HepG2 (cell line): ENCODE measurements around the gene GDAP2. TPM values are rescaled to one million over a fixed set of nuclear protein-coding genes. Genes with fewer than 3 reads are reported as not detected.

Experiments used
- ATAC-seq: fragments of 200-7000 bp; cut with Tn5 transposase; 3 replicates; pipeline ENCODE4 v1.9.1; 2020; ENCODE audit warnings: mild to moderate bottlenecking, moderate library complexity
- Bru-seq: library from RNA; stranded (reverse); fragments of 400-500 nt; gene quantifications from one replicate; lab custom pipeline; 2021; lab: Mats Ljungman, UMichigan
- BruChase-seq, 2 experiments: library from RNA; stranded (reverse); fragments of 400-500 nt; gene quantifications; one replicate each; lab custom pipeline; 2021; lab: Mats Ljungman, UMichigan
- BruUV-seq: library from RNA; stranded (reverse); fragments of 400-500 nt; replicated peaks from 2 replicates; lab custom pipeline; 2021; lab: Mats Ljungman, UMichigan
- CTCF ChIA-PET: fragments of 300-600 bp; formaldehyde crosslinking; extraction: SDS; loops from one replicate; lab custom pipeline; 2021; ENCODE audit warnings: low total read pairs, inconsistent platforms, low intra/inter-chr PET ratio; lab: Yijun Ruan, JAX
- POLR2A ChIA-PET: fragments of 350-600 bp; sonication (Branson Sonifier 250); formaldehyde crosslinking; loops from one replicate; lab custom pipeline; 2020; ENCODE audit warnings: antibody characterized with exemption, inconsistent platforms; lab: Yijun Ruan, JAX
- DNase-seq: peaks from one replicate; pipeline ENCODE4 v3.0.0-alpha.2; 2015; ENCODE audit warnings: low spot score
- FAIRE-seq: peaks from 3 replicates; lab custom pipeline; 2011; peaks lifted over from hg19 to GRCh38; lab: Jason Lieb, UNC
- H2AFZ ChIP-seq: one replicate; pipeline ENCODE4 v1.6.1; 2011; ENCODE audit warnings: low read length, inconsistent platforms
- H3K27ac ChIP-seq: fragments of 300-600 bp; 3 replicates; pipeline ENCODE4 v1.8.0; 2011; ENCODE audit warnings: mixed run types, mild to moderate bottlenecking, mixed read lengths, low read length, inconsistent platforms; ENCODE audit not compliant: insufficient read depth; ENCODE audit errors: extremely low read length
- H3K27me3 ChIP-seq, 2 experiments: fragments of 200-600 bp in 1 of 2; 2 replicates in 1 of 2; 3 replicates in 1 of 2; pipeline versions ENCODE4 v1.6.0 to v1.8.0; 2011; ENCODE audit warnings: low read length in 2 of 2, mild to moderate bottlenecking in 2 of 2, moderate library complexity in 2 of 2, inconsistent platforms in 1 of 2; ENCODE audit not compliant: insufficient read depth in 2 of 2, control insufficient read depth in 1 of 2
- H3K36me3 ChIP-seq, 2 experiments: fragments of 200-600 bp in 1 of 2; replicated peaks in 1 of 2; 2 replicates in 1 of 2; 3 replicates in 1 of 2; pipeline versions ENCODE4 v1.5.1 to v1.8.0; 2011; ENCODE audit warnings: low read length in 2 of 2, inconsistent platforms in 1 of 2; ENCODE audit not compliant: insufficient read depth in 2 of 2, control insufficient read depth in 1 of 2
- H3K4me1 ChIP-seq: 2 replicates; pipeline ENCODE4 v1.5.1; 2012; ENCODE audit warnings: low read length, inconsistent platforms; ENCODE audit not compliant: insufficient read depth
- H3K4me2 ChIP-seq: 2 replicates; pipeline ENCODE4 v1.6.0; 2011; ENCODE audit warnings: low read depth, low read length, inconsistent platforms
- H3K4me3 ChIP-seq, 3 experiments: fragments of 200-600 bp in 1 of 3; sonication (generic), shearing (Covaris generic) in 1 of 3; replicated peaks in 1 of 3; 2 replicates each; pipeline ENCODE4 v1.5.1; 2011 to 2016; ENCODE audit warnings: low read length in 3 of 3, inconsistent platforms in 2 of 3, low read depth in 2 of 3, mild to moderate bottlenecking in 2 of 3, control low read depth in 1 of 3, mixed read lengths in 1 of 3; ENCODE audit not compliant: insufficient read depth in 1 of 3
- H3K79me2 ChIP-seq: one replicate; pipeline ENCODE4 v1.6.1; 2011; ENCODE audit warnings: low read length, inconsistent platforms; ENCODE audit not compliant: insufficient read depth
- H3K9ac ChIP-seq: 2 replicates; pipeline ENCODE4 v1.6.0; 2011; ENCODE audit warnings: mild to moderate bottlenecking, low read depth, low read length, inconsistent platforms; ENCODE audit not compliant: insufficient read depth
- H3K9me3 ChIP-seq: 2 replicates; pipeline ENCODE4 v1.5.1; 2012; ENCODE audit warnings: mild to moderate bottlenecking, low read length
- H4K20me1 ChIP-seq: 2 replicates; pipeline ENCODE4 v1.6.0; 2011; ENCODE audit warnings: inconsistent platforms, mild to moderate bottlenecking, low read length, moderate library complexity; ENCODE audit not compliant: insufficient read depth
- ARNTL ChIP-seq: sonication (generic); formaldehyde crosslinking; IDR thresholded peaks from 2 replicates; pipeline ENCODE4 v1.4.0; 2020; ENCODE audit warnings: mild to moderate bottlenecking, missing genetic modification reagents
- FIP1L1 ChIP-seq: fragments of 200-400 bp; formaldehyde crosslinking; IDR thresholded peaks from 2 replicates; pipeline ENCODE4 v1.6.1; 2018; ENCODE audit warnings: low read depth, mild to moderate bottlenecking, low read length, moderate library complexity, borderline replicate concordance; ENCODE audit not compliant: insufficient read depth
- KAT8 ChIP-seq: IDR thresholded peaks from 2 replicates; pipeline ENCODE4 v1.6.1; 2016; ENCODE audit warnings: missing genetic modification reagents, missing compliant biosample characterization
- MEIS2 ChIP-seq: sonication (generic); formaldehyde crosslinking; IDR thresholded peaks from 2 replicates; pipeline ENCODE4 v1.9.0; 2021; ENCODE audit warnings: mild to moderate bottlenecking, missing genetic modification reagents
- NRL ChIP-seq: sonication (generic); formaldehyde crosslinking; IDR thresholded peaks from 2 replicates; pipeline ENCODE4 v1.5.0; 2020; ENCODE audit warnings: missing genetic modification reagents, mild to moderate bottlenecking, moderate library complexity, borderline replicate concordance
- ZFP82 ChIP-seq: sonication (generic); formaldehyde crosslinking; IDR thresholded peaks from 2 replicates; pipeline ENCODE4 v1.5.1; 2020; ENCODE audit warnings: mild to moderate bottlenecking, missing genetic modification reagents, borderline replicate concordance
- WGBS: methylation state at CpG from one replicate; pipeline ENCODE4 v1.1.6; 2017; ENCODE audit warnings: low lambda C conversion rate; 5-methylcytosine and 5-hydroxymethylcytosine counted together
- in situ Hi-C: cut with HindIII; loops from 2 replicates; pipeline ENCODE4 v1.10.0; 2017; ENCODE audit warnings: low pct_unique_long_range_greater_than_20kb; ENCODE audit not compliant: extremely low pct_ligation_motif_present
- intact Hi-C: fragments of 100-400 bp; cut with micrococcal nuclease; formaldehyde crosslinking; loops from one replicate; pipeline ENCODE4 v1.10.0; 2022; ENCODE audit not compliant: unreplicated experiment
- long read RNA-seq, 2 experiments: library from RNA in 1 of 2; library from polyadenylated mRNA in 1 of 2; stranded (forward) in 1 of 2; unstranded in 1 of 2; transcript quantifications; one replicate each; pipeline ENCODE4 v2.0.0, GENCODE V29; 2019 to 2022
- polyA minus RNA-seq, 3 experiments: library from RNA; depleted of rRNA, polyadenylated mRNA; stranded (reverse); fragments of >200 nt; gene quantifications; 2 replicates each; pipeline ENCODE4 v1.2.3, GENCODE V29; 2011; ENCODE audit warnings: low replicate concordance in 1 of 3
- polyA plus RNA-seq, 8 experiments: library from polyadenylated mRNA; depleted of rRNA in 3 of 8; stranded (reverse) in 7 of 8; unstranded in 1 of 8; fragments of >200 nt; fragmentation: Illumina TruSeq in 4 of 8; extraction: Trizol in 4 of 8; gene quantifications; 2 replicates each; pipeline versions ENCODE4 v1.2.1 to v1.2.3, GENCODE V29; 2011 to 2016; ENCODE audit warnings: low read depth in 4 of 8, missing spikeins in 1 of 8, mixed read lengths in 1 of 8; ENCODE audit not compliant: insufficient read depth in 1 of 8
- total RNA-seq, 5 experiments: library from RNA; depleted of rRNA; stranded (reverse); fragments of >200 nt; fragmentation: Illumina TruSeq; extraction: Trizol; gene quantifications; 2 replicates each; pipeline ENCODE4 v1.2.3, GENCODE V29; 2016; ENCODE audit warnings: low read depth in 1 of 5
- TF ChIP-seq, protein P1 (sequence below): sonication (generic); formaldehyde crosslinking; IDR thresholded peaks from 2 replicates; pipeline ENCODE4 v1.4.0; 2020; ENCODE audit warnings: mild to moderate bottlenecking, missing genetic modification reagents

The GDAP2 gene, protein sequence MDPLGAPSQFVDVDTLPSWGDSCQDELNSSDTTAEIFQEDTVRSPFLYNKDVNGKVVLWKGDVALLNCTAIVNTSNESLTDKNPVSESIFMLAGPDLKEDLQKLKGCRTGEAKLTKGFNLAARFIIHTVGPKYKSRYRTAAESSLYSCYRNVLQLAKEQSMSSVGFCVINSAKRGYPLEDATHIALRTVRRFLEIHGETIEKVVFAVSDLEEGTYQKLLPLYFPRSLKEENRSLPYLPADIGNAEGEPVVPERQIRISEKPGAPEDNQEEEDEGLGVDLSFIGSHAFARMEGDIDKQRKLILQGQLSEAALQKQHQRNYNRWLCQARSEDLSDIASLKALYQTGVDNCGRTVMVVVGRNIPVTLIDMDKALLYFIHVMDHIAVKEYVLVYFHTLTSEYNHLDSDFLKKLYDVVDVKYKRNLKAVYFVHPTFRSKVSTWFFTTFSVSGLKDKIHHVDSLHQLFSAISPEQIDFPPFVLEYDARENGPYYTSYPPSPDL
- 23.2 and 36.1 TPM in 2 replicates for total RNA-seq (2016; rRNA removed; fragmentation: Illumina TruSeq; extraction: Trizol)
- total RNA-seq (2016; cell fraction: cytosol; rRNA removed; fragmentation: Illumina TruSeq; extraction: Trizol; ENCODE audit: low read depth) = 15.8 and 17.4 TPM in 2 replicates
- total RNA-seq (2016; cell fraction: insoluble cytoplasmic fraction; rRNA removed; fragmentation: Illumina TruSeq; extraction: Trizol) = 21.4 and 33.7 TPM in 2 replicates
- total RNA-seq (2016; cell fraction: membrane; rRNA removed; fragmentation: Illumina TruSeq; extraction: Trizol) = 18.8 and 20.0 TPM in 2 replicates
- 26.1 and 28.4 TPM in 2 replicates for total RNA-seq (2016; cell fraction: nucleus; rRNA removed; fragmentation: Illumina TruSeq; extraction: Trizol)
- polyA plus RNA-seq (2011; rRNA removed) = 10.2 and 11.4 TPM in 2 replicates
- 4.1 and 7.7 TPM in 2 replicates for polyA plus RNA-seq (2011; cell fraction: cytosol; rRNA removed)
- polyA plus RNA-seq (2011; cell fraction: nucleus; rRNA removed) = 5.7 and 6.5 TPM in 2 replicates
- polyA plus RNA-seq (2012) = 5.7 and 7.5 TPM in 2 replicates
- 3.4 and 5.5 TPM in 2 replicates for polyA plus RNA-seq (2016; cell fraction: cytosol; fragmentation: Illumina TruSeq; extraction: Trizol; ENCODE audit: low read depth)
- polyA plus RNA-seq (2016; cell fraction: insoluble cytoplasmic fraction; fragmentation: Illumina TruSeq; extraction: Trizol; ENCODE audit: low read depth) = 24.3 and 32.0 TPM in 2 replicates
- polyA plus RNA-seq (2016; cell fraction: membrane; fragmentation: Illumina TruSeq; extraction: Trizol; ENCODE audit: low read depth) = 5.9 and 7.6 TPM in 2 replicates
- 12.3 and 14.2 TPM in 2 replicates for polyA plus RNA-seq (2016; cell fraction: nucleus; fragmentation: Illumina TruSeq; extraction: Trizol; ENCODE audit: insufficient read depth, low read depth)
- 11.9 and 20.4 TPM in 2 replicates for polyA minus RNA-seq (2011; rRNA and poly(A)+ RNA removed; ENCODE audit: low replicate concordance)
- polyA minus RNA-seq (2011; cell fraction: cytosol; rRNA and poly(A)+ RNA removed) = 12.5 and 12.6 TPM in 2 replicates
- polyA minus RNA-seq (2011; cell fraction: nucleus; rRNA and poly(A)+ RNA removed) = 61.7 and 71.1 TPM in 2 replicates
- Bru-seq, nascent RNA = percentile 75 among the genes with signal in this experiment
- percentile 78 among the genes with signal in this experiment for BruChase-seq, experiment 1, labeled RNA remaining after a 6-hour chase
- percentile 79 among the genes with signal in this experiment for BruChase-seq, experiment 2, labeled RNA remaining after a 2-hour chase
- long read RNA-seq, experiment 1, full-length matches to known transcripts = 7 of 15 reads
- long read RNA-seq, experiment 1, partial matches to known transcripts = 1 of 15 reads
- long read RNA-seq, experiment 1, other reads (novel, unspliced or antisense) = 7 of 15 reads
- long read RNA-seq, experiment 2, full-length matches to known transcripts = 6 of 16 reads
- long read RNA-seq, experiment 2, partial matches to known transcripts = 3 of 16 reads
- long read RNA-seq, experiment 2, other reads (novel, unspliced or antisense) = 7 of 16 reads

DNA sequence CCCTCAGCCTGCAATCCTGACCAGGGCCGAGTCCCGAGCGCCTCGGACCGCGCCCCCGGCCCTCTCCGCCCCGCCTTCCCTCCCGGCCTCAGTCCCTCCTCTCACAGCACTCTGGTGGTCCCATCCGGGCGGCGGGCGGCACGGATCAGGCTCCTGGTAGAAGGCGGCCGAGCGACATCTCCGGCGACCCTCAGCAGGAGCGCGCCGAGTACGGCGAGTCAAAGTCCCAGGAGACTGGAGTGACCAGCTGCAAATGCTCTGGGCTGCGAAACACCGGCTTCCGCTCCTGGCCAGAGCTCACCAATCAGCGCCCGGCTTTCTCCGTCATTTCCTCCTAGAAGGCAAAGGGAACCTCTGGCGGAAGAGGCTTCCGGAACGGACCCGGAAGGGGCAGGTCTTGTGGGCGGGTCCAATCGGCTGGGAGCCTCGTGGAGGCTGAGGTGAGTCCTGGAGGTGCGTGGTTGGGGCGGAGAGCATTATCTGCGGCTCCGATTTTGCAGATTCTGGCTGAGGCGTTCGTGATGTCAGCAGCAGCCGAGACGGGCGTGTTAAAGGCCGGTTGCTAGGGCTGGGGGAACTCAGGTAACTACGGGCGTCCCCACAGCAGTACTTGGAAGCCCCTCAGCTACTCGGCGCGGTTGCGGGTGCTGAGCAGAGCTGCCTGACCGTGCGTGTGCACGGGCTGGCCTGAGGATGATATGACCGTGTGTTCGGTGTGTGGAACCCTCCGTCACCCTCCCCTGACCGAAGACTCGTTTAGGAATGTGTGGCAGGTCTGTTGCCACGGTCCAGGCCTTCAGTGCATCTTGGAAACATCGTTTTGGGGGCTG lies at the start of gene GDAP2, which contains the start of gene WDR3:
Gene GDAP2, minus strand, starts transcription at position 279 of the 830 bp plus-strand sequence. CDS start 9,264 bp downstream, outside the sequence.
Gene WDR3, plus strand, starts transcription at position 397 of the 830 bp plus-strand sequence. CDS start 3,581 bp downstream, outside the sequence.
- H2AFZ ChIP-seq = peak within 1 kb of the TSS; percentile 77
- peaks cover 48% of the 10 kb centered on the region for H3K4me1 ChIP-seq
- H3K4me3 ChIP-seq = peak within 1 kb of the TSS; percentile 81 to 98 (median 94)
- FAIRE-seq = peak; percentile 75
- H3K9ac ChIP-seq = peak within 1 kb of the TSS; percentile 88
- peaks cover 3% of the 10 kb centered on the region; the same call in 1 of the 2 replicates for H4K20me1 ChIP-seq
- no peaks in the 10 kb centered on the region for H3K9me3 ChIP-seq
- H3K27me3 ChIP-seq = no peaks in the 10 kb centered on the region; a peak in 1 of 5 replicates
- peak within 1 kb of the TSS; percentile 90 for H3K4me2 ChIP-seq
- peak; percentile 96 for DNase-seq
- WGBS = 0% methylated on average over 21 of the region's 64 CpGs
- CTCF ChIA-PET = no interaction called here
- intact Hi-C loops = no loop called here
- no TSS peak for BruUV-seq
- peaks cover 77% of the 10 kb centered on the region for H3K79me2 ChIP-seq
- H3K36me3 ChIP-seq = peaks cover 2 to 14% of the 10 kb centered on the region in 2 experiments; a peak in 2 of 5 replicates
- in situ Hi-C loops = no loop called here
- POLR2A ChIA-PET = interaction anchor here (0.6 to 1.6 kb wide), 3 partner anchors 13 to 108 kb away, joined by 3 to 9 read pairs (median 5); no protein-coding TSS in a partner anchor
- peak within 1 kb of the TSS; percentile 77 for H3K27ac ChIP-seq
- peak; percentile 97 for ATAC-seq
- no peak for TF ChIP-seq ARNTL (CRISPR knock-in tag)
- TF ChIP-seq ZFP82 (CRISPR knock-in tag) = no peak
- no peak; the same call in 1 of the 2 replicates for TF ChIP-seq MEIS2 (CRISPR knock-in tag)
- TF ChIP-seq FIP1L1 = no peak
- TF ChIP-seq NRL = peak; percentile 15; the same call in 1 of the 2 replicates
- TF ChIP-seq, protein P1, sequence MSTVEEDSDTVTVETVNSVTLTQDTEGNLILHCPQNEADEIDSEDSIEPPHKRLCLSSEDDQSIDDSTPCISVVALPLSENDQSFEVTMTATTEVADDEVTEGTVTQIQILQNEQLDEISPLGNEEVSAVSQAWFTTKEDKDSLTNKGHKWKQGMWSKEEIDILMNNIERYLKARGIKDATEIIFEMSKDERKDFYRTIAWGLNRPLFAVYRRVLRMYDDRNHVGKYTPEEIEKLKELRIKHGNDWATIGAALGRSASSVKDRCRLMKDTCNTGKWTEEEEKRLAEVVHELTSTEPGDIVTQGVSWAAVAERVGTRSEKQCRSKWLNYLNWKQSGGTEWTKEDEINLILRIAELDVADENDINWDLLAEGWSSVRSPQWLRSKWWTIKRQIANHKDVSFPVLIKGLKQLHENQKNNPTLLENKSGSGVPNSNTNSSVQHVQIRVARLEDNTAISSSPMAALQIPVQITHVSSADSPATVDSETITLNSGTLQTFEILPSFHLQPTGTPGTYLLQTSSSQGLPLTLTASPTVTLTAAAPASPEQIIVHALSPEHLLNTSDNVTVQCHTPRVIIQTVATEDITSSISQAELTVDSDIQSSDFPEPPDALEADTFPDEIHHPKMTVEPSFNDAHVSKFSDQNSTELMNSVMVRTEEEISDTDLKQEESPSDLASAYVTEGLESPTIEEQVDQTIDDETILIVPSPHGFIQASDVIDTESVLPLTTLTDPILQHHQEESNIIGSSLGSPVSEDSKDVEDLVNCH (CRISPR knock-in tag) = no peak
- peak; percentile 88 for TF ChIP-seq KAT8 (CRISPR knock-in tag)
